ENCODE data around the gene DNAJB12.
"Not testable (repeated sequence)": the region's sequence is repeated elsewhere in the genome, so short reads cannot be mapped to it uniquely, and the experiment has no call there.

The DNAJB12 gene

GRCh38 chr10:72355214-72355555 is 466 bp upstream of the DNAJB12 start:
- DNase-seq (ENCODE audit: low read depth): no peak
- TF ChIP-seq CTCF (IDR thresholded peaks at IDR 0.05; ENCODE audit: low read depth, low read length, missing control alignments): no peak
- in situ Hi-C loops (cut with HindIII; ENCODE audit: low sequenced_read_pairs): no loop called here
- H3K4me3 ChIP-seq (ENCODE audit: low read depth, low read length): peak overlapping the region; percentile 73

DNA sequence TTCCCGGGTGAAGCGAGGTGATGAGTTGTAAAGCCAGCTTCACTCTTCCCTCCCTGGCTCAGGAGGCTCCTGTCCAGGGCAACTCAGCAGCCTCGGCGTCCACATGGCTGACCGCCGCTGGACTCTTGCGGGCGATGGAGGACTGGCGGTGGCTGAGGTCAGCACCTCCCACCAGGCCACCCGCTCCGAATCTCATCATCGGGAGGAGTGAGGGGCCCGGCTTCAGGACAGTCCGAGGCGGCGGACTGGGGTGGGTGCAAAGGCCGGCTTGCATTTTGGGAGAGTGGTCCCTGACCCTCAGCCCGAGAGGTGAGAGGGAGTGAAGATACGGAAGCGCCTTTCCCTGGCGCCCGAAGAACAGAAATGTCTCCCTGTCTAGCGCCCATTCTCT is 759 bp downstream of the DNAJB12 start:
- DNase-seq (ENCODE audit: low read depth): no peak
- TF ChIP-seq CTCF (IDR thresholded peaks at IDR 0.05; ENCODE audit: low read depth, low read length, missing control alignments): no peak
- in situ Hi-C loops (cut with HindIII; ENCODE audit: low sequenced_read_pairs): no loop called here
- H3K4me3 ChIP-seq (ENCODE audit: low read depth, low read length): peak overlapping the region; percentile 73

GRCh38 chr10:72353028-72353964 is 1.4 kb downstream of the DNAJB12 start:
- in situ Hi-C loops (cut with HindIII; ENCODE audit: low sequenced_read_pairs): no loop called here
- TF ChIP-seq CTCF (IDR thresholded peaks at IDR 0.05; ENCODE audit: low read depth, low read length, missing control alignments): no peak
- DNase-seq (ENCODE audit: low read depth): no peak
- H3K4me3 ChIP-seq (ENCODE audit: low read depth, low read length): peak overlapping the region; percentile 73

- in situ Hi-C loops (cut with HindIII; ENCODE audit: low sequenced_read_pairs): no loop called here
- no peak for TF ChIP-seq CTCF (IDR thresholded peaks at IDR 0.05; ENCODE audit: low read depth, low read length, missing control alignments)
- no peak for DNase-seq (ENCODE audit: low read depth)
- no peak overlapping the region for H3K4me3 ChIP-seq (ENCODE audit: low read depth, low read length)
Measured at GRCh38 chr10:72351479-72351878, 3.2 kb downstream of the DNAJB12 start.

DNA sequence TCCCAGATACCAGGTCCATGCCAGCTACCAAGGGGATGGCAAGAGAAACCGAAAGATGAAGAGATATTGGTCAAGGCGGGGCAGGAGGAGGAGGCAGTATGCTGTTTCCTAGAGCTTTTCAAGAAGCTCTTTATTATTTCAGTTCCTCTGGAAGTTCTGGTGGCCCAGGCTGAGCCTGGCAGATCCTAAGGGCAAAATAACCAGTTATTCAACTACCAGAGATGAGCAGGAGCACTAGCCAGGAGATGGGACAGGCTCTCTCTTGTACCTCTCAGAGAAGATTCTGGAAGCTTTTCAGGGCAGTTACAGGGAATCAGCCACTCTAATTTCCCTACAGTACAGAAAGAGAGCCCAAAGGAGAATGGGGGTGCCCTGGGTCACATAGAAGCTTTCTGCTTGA is 5.3 kb downstream of the DNAJB12 start:
- no peak for TF ChIP-seq CTCF (IDR thresholded peaks at IDR 0.05; ENCODE audit: low read depth, low read length, missing control alignments)
- in situ Hi-C loops (cut with HindIII; ENCODE audit: low sequenced_read_pairs): no loop called here
- no peak for DNase-seq (ENCODE audit: low read depth)
- no peak overlapping the region for H3K4me3 ChIP-seq (ENCODE audit: low read depth, low read length)

GRCh38 chr10:72348282-72348681 is 6.4 kb downstream of the DNAJB12 start:
- in situ Hi-C loops (cut with HindIII; ENCODE audit: low sequenced_read_pairs): no loop called here
- no peak overlapping the region for H3K4me3 ChIP-seq (ENCODE audit: low read depth, low read length)
- no peak for TF ChIP-seq CTCF (IDR thresholded peaks at IDR 0.05; ENCODE audit: low read depth, low read length, missing control alignments)
- DNase-seq (ENCODE audit: low read depth): no peak

- in situ Hi-C loops (cut with HindIII; ENCODE audit: low sequenced_read_pairs): not testable (repeated sequence)
Measured at GRCh38 chr10:72346117-72346516, 8.6 kb downstream of the DNAJB12 start.

More at GRCh38 chr10:72346117-72346516, 8.6 kb downstream of the DNAJB12 start:
- DNase-seq (ENCODE audit: low read depth); H3K4me3 ChIP-seq (ENCODE audit: low read depth, low read length): not testable (repeated sequence)
